Glutamatergic neuron (in vitro differentiated cells): Measurements from ENCODE around the gene CIB1. TPM values are rescaled to one million over a fixed set of nuclear protein-coding genes. Genes with fewer than 3 reads are reported as not detected.

ENCODE experiments used
- DNase-seq: peaks from one replicate; pipeline ENCODE4 v3.0.0; 2022
- H3K27ac Mint-ChIP-seq: one replicate; pipeline ENCODE4 v1.8.0; 2020; ENCODE audit warnings: mild to moderate bottlenecking, mixed read lengths, inconsistent platforms; ENCODE audit not compliant: unreplicated experiment
- H3K27me3 Mint-ChIP-seq: one replicate; pipeline ENCODE4 v1.8.0; 2020; ENCODE audit warnings: mild to moderate bottlenecking, moderate library complexity, mixed read lengths, inconsistent platforms; ENCODE audit not compliant: unreplicated experiment
- H3K36me3 Mint-ChIP-seq: one replicate; pipeline ENCODE4 v1.8.0; 2020; ENCODE audit warnings: mild to moderate bottlenecking, mixed read lengths, inconsistent platforms; ENCODE audit not compliant: unreplicated experiment
- H3K4me1 Mint-ChIP-seq: one replicate; pipeline ENCODE4 v1.8.0; 2020; ENCODE audit warnings: mild to moderate bottlenecking, low read depth, mixed read lengths, inconsistent platforms; ENCODE audit not compliant: unreplicated experiment
- H3K4me3 Mint-ChIP-seq: one replicate; pipeline ENCODE4 v1.8.0; 2020; ENCODE audit warnings: mild to moderate bottlenecking, mixed read lengths, inconsistent platforms; ENCODE audit not compliant: unreplicated experiment
- H3K9me3 Mint-ChIP-seq: one replicate; pipeline ENCODE4 v1.8.0; 2020; ENCODE audit warnings: mild to moderate bottlenecking, moderate library complexity, mixed read lengths, inconsistent platforms; ENCODE audit not compliant: unreplicated experiment
- total RNA-seq: library from RNA; stranded (reverse); fragmentation: NEBNext Ultra II Directional; extraction: Animal tissue kit (Norgen Biotek cat#: 25700); gene quantifications from one replicate; pipeline ENCODE4 v1.2.1, GENCODE V29; 2021; ENCODE audit not compliant: unreplicated experiment
- TF ChIP-seq, protein P1 (sequence below): fragments of 200-600 bp; sonication (generic); IDR thresholded peaks from one replicate; pipeline ENCODE4 v1.5.0; 2021; ENCODE audit not compliant: partially characterized antibody, unreplicated experiment

Gene CIB1
- total RNA-seq, 1 donor from 2014 or later = 8.0 TPM

- Mint-ChIP-seq H3K4me1 (peaks cover under 1% of the 10 kb centered on the region), H3K27ac (no peak overlapping the region), H3K9me3 (peaks cover 3% of the 10 kb centered on the region), H3K36me3 (peaks cover 5% of the 10 kb centered on the region), H3K27me3 (peaks cover 12% of the 10 kb centered on the region), H3K4me3 (no peak overlapping the region)
- DNase-seq = no peak
- TF ChIP-seq, protein P1, sequence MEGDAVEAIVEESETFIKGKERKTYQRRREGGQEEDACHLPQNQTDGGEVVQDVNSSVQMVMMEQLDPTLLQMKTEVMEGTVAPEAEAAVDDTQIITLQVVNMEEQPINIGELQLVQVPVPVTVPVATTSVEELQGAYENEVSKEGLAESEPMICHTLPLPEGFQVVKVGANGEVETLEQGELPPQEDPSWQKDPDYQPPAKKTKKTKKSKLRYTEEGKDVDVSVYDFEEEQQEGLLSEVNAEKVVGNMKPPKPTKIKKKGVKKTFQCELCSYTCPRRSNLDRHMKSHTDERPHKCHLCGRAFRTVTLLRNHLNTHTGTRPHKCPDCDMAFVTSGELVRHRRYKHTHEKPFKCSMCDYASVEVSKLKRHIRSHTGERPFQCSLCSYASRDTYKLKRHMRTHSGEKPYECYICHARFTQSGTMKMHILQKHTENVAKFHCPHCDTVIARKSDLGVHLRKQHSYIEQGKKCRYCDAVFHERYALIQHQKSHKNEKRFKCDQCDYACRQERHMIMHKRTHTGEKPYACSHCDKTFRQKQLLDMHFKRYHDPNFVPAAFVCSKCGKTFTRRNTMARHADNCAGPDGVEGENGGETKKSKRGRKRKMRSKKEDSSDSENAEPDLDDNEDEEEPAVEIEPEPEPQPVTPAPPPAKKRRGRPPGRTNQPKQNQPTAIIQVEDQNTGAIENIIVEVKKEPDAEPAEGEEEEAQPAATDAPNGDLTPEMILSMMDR = no peak
Measured at GRCh38 chr15:90208356-90208755, 25.4 kb downstream of the CIB1 start.

DNA sequence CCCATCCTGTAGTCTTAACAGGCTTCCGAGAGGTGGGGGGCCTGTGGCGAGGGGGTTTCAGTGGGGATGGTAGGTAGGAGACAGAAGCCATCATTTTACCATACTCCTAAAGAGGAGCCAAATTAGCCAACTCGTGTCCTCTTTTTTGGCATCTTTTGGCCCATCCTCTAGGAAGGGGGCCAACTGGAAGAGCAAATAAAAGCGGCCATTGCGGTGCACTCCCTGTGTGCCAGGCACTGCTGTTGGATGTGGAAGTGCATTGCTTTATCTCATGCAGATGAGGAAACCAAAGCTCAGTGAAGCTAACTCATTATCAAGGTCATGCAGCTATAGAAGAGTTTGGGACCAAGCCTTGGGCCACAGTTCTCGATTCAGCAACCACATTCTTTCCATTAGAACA is 26.5 kb downstream of the CIB1 start:
- H3K4me1 Mint-ChIP-seq = peaks cover 5% of the 10 kb centered on the region
- peaks cover 6% of the 10 kb centered on the region for H3K9me3 Mint-ChIP-seq
- no peak overlapping the region for H3K4me3 Mint-ChIP-seq
- DNase-seq = no peak
- no peak overlapping the region for H3K27ac Mint-ChIP-seq
- TF ChIP-seq, protein P1 = no peak
- peaks cover 15% of the 10 kb centered on the region for H3K27me3 Mint-ChIP-seq
- peaks cover 5% of the 10 kb centered on the region for H3K36me3 Mint-ChIP-seq

DNA sequence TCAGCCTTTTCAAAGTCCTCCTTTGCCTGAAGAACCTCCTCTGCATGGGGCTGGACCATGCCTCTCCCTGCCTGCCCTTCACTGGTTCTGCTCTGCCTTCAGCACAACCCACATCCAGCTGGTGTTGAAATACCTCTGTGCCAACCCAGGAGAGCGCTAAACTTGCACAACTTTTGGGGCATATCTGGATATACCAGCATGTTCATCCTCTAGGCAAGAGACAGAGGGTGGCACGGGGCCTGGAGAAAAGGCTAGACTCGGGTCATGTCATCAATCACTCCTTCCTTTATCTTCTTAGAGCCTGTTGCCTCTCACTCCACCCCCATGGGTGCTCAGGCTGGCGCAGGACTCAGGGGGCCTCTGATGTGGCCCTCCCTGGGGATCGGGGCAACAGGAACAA is 27.9 kb downstream of the CIB1 start:
- H3K9me3 Mint-ChIP-seq = peaks cover 6% of the 10 kb centered on the region
- TF ChIP-seq, protein P1 = no peak
- DNase-seq = no peak
- H3K27me3 Mint-ChIP-seq = peaks cover 17% of the 10 kb centered on the region
- peaks cover 5% of the 10 kb centered on the region for H3K4me1 Mint-ChIP-seq
- no peak overlapping the region for H3K27ac Mint-ChIP-seq
- H3K36me3 Mint-ChIP-seq = peaks cover 5% of the 10 kb centered on the region
- no peak overlapping the region for H3K4me3 Mint-ChIP-seq

DNA sequence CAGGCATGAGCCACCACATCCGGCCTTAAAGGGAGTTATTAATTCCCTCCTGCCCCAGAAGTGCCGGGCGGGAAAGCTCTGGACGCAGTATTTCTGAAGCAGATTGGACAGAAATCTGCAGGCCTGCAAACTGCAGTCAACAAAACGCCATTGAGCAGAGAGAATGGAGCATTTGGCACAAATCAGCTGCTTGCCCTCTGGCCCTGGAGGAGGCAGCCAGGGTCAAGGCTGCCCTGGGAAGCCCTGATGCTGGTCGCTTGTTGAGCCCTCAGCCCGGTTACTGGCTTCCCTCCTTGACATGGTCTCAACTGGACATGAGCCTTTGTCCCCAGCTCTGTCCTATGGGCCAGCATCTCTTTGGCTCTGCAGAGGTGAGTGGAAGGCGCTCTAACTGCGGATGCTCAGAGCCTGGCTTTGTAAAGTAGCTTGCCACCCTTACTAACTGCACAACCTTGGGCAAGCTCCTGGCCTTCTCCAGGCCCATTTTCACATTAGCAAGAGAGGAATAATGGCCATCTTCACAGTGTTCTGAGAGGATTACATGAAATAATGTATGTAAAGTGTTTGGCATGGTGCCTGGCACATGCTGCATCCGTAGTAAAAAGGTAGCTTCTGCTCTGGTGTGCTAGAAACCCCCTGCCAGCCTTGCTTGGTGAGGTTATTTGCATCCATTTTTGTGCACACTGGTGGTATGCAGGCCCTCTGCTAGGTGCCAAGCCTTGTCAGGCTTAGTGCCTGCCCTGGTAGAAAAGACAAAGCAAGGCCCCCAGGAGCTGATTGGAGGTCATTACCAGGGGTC is 28.5 kb downstream of the CIB1 start:
- Mint-ChIP-seq H3K36me3 (no peaks in the 10 kb centered on the region), H3K4me3 (no peak overlapping the region), H3K4me1 (peaks cover 5% of the 10 kb centered on the region), H3K27ac (no peak overlapping the region), H3K27me3 (peaks cover 15% of the 10 kb centered on the region), H3K9me3 (peaks cover 6% of the 10 kb centered on the region)
- TF ChIP-seq, protein P1 = no peak
- DNase-seq = no peak

DNA sequence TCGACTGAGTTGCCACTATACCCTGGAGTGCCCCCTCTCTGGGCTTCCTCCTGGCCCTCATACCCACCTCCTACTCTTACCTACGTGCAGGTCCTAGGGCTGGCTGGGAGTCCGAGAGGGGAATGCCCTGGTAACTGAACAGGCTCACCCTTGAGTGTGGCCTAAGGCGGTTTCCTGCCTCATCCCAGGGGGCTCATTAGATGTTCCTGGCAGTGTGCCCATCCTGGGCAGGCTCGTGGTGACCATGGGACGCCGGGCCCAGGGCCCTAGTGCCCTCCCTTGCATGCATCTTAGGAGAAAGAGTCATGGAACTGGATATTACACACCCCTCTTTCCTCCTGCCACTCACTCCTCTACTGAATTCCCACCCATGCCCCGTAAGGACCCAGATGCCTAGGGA is 29.8 kb downstream of the CIB1 start:
- DNase-seq = no peak
- Mint-ChIP-seq H3K9me3 (peaks cover 5% of the 10 kb centered on the region), H3K27me3 (peaks cover 10% of the 10 kb centered on the region), H3K4me3 (no peak overlapping the region), H3K4me1 (peaks cover 5% of the 10 kb centered on the region), H3K27ac (no peak overlapping the region), H3K36me3 (no peaks in the 10 kb centered on the region)
- TF ChIP-seq, protein P1 = no peak
